Transverse colon (tissue), 3 donors: Measurements from ENCODE around the gene WDR64.

Experiments used
- CTCF ChIP-seq, 5 experiments: fragments of 200-600 bp in 3 of 5; fragments of 450-650 bp in 2 of 5; sonication (generic) in 3 of 5; IDR thresholded peaks; 1 replicate in 2 of 5; 2 replicates in 3 of 5; pipeline ENCODE4 v1.5.1; 2016 to 2017; ENCODE audit warnings: antibody characterized with exemption in 5 of 5, inconsistent platforms in 3 of 5, mild to moderate bottlenecking in 2 of 5, moderate library complexity in 1 of 5
- EP300 ChIP-seq: sonication (generic); formaldehyde crosslinking; IDR thresholded peaks from one replicate; pipeline ENCODE4 v1.6.1; 2017; ENCODE audit warnings: antibody characterized with exemption, low read depth
- POLR2A ChIP-seq: fragments of 450-650 bp; IDR thresholded peaks from one replicate; pipeline ENCODE4 v1.6.1; 2016; ENCODE audit warnings: antibody characterized with exemption, mild to moderate bottlenecking, moderate library complexity

GRCh38 chr1:241840164-241840563 lies 188.1 kb downstream of the WDR64 start:
- no peak for TF ChIP-seq CTCF (IDR thresholded peaks at IDR 0.05)
- TF ChIP-seq POLR2A = no peak
- no peak for TF ChIP-seq EP300
